Measurements from ENCODE around the gene MLXIP. TPM values are rescaled to one million over a fixed set of nuclear protein-coding genes. Genes with fewer than 3 reads are reported as not detected.

Gene MLXIP
- total and polyA plus RNA-seq, 12 donors: 11.5 to 37.9 (median 20.9) TPM

DNA sequence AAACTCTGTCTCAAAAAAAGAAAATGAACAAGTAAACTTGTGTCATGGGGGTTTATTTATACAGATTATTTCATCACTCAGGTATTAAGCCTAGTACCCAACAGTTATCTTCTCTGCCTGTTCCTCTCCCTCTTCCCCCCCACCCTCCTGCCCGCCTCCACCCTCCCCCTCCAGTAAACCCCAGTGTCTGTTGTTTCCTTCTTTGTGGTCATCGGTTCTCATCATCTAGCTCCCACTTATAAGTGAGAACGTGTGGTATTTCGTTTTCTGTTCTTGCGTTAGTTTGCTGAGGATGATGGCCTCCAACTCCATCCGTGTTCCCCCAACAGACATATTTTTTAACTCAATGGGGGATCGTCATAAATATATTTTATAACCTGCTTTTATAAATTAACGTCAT lies 83.1 kb downstream of the MLXIP start:
- Histone ChIP-seq H3K36me3 (no peaks in the 10 kb centered on the region), H3K4me3 (no peak overlapping the region), H3K27ac (no peak overlapping the region), H3K27me3 (no peaks in the 10 kb centered on the region), H3K9me3 (no peaks in the 10 kb centered on the region), H3K4me1 (no peaks in the 10 kb centered on the region)
- TF ChIP-seq, protein P1, sequence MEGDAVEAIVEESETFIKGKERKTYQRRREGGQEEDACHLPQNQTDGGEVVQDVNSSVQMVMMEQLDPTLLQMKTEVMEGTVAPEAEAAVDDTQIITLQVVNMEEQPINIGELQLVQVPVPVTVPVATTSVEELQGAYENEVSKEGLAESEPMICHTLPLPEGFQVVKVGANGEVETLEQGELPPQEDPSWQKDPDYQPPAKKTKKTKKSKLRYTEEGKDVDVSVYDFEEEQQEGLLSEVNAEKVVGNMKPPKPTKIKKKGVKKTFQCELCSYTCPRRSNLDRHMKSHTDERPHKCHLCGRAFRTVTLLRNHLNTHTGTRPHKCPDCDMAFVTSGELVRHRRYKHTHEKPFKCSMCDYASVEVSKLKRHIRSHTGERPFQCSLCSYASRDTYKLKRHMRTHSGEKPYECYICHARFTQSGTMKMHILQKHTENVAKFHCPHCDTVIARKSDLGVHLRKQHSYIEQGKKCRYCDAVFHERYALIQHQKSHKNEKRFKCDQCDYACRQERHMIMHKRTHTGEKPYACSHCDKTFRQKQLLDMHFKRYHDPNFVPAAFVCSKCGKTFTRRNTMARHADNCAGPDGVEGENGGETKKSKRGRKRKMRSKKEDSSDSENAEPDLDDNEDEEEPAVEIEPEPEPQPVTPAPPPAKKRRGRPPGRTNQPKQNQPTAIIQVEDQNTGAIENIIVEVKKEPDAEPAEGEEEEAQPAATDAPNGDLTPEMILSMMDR (IDR thresholded peaks at IDR 0.05): no peak
- intact Hi-C loops (cut with DNase I): no loop called here
- ATAC-seq (no peak), DNase-seq (no peak)
- WGBS, 2 donors: 75 to 76% methylated on average over 8 of the region's 8 CpGs

DNA sequence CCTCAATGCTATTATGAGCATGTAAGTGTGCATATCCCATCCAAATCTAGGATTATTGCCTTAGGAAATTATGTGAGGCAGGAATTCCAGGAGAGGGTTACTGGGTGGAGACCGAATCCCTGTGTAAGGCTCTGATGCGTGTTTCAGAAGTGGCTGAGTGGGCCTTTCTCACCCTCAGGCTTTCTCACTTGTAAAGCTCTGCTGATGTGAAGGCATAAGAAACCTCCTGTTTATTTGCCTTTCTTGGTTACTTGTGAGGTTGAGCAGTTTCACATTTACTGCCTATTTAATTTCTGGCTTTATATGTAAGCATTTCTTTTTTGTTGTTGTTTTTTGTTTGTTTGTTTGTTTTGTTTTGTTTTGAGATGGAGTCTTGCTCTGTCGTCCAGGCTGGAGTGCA lies 84.4 kb downstream of the MLXIP start:
- no peak overlapping the region for H3K4me3 ChIP-seq
- H3K9me3 ChIP-seq: no peaks in the 10 kb centered on the region
- TF ChIP-seq, protein P1 (IDR thresholded peaks at IDR 0.05): no peak
- intact Hi-C loops (cut with DNase I): no loop called here
- DNase-seq (no peak), ATAC-seq (no peak)
- no peak overlapping the region for H3K27ac ChIP-seq
- 81 to 82% methylated on average over 3 of the region's 3 CpGs for WGBS, 2 donors
- no peaks in the 10 kb centered on the region for H3K4me1 ChIP-seq
- H3K27me3 ChIP-seq: no peaks in the 10 kb centered on the region
- H3K36me3 ChIP-seq: no peaks in the 10 kb centered on the region

DNA sequence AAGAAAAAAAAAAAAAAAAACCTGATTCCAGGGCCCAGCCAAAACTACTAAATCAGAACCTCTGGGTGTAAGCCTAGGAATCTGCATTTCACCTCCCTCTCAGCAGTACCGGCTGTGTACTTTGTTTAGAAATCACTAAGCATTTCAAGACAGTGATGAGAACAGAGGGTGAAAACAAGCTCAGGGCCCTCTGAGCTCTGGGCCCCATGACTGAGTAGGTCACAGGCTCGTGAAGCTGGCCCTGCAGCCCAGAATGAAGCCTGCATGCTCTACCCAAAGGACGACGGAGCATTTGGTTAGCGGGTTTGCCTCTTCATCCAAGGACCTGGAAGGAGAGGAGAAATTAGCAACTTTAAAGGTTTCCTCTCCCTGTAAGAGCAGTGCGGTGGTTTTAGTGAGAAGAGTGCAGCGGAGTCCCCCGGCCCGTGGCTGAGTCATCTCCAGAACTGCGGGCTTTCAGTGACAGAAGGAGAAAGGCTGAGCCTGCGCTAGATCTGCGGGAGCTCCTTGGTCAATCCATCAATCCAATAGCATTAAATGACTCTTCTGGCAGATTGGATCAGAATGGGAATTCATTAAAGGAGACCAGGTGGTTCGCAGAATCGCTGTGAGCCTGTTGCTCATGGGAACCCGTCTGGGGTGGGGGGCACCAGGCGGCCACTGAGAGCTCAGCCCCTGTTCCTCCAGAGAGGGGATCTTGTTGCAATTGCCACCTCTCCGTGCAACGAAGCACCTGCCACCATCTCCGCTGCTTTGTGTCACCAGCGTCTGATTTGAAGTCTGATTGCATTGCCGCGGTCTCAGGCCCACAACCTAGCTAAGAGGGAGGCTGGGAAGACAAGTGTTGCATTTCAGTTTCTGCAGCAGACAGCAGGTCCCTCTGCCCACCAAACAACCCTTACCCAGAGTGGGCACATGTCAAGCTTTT lies 88.1 kb downstream of the MLXIP start:
- 82 to 83% methylated on average over 22 of the region's 22 CpGs for whole genome bisulfite sequencing, 2 donors

DNA sequence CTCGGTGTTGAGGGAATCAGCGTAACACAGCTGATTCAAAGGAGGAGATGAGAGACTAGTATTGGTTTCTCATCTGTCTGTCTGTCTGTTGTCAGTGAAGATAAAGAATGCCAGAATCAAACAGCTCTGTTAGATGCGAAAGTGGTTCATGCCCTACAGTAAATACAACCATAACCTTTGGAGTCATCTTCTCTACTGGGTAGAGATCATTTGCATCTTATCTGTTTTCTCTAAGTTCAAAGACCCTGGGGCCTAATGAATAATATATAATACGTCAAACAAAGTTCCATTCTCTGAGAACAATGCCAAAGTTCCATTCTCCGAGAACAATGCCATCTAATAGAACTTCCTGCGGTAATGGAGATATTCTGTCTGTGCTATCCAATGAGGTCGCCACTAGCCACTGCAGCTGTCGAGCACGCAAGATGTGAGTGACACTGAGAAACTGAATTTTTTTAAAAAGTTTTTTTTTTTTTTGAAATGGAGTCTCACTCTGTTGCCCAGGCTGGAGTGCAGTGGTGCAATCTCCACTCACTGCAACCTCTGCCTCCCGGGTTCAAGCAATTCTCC lies 88.9 kb downstream of the MLXIP start:
- Histone ChIP-seq H3K4me1 (no peaks in the 10 kb centered on the region), H3K36me3 (no peaks in the 10 kb centered on the region), H3K27ac (no peak overlapping the region), H3K9me3 (no peaks in the 10 kb centered on the region), H3K4me3 (no peak overlapping the region), H3K27me3 (peaks cover 0 to 9% (median 0%) of the 10 kb centered on the region in 7 donors)
- intact Hi-C loops (cut with DNase I): no loop called here
- ATAC-seq (no peak), DNase-seq (no peak)
- WGBS, 2 donors: 77 to 78% methylated on average over 10 of the region's 10 CpGs
- TF ChIP-seq, protein P1 (IDR thresholded peaks at IDR 0.05): no peak

More for the DNA sequence above, 88.1 kb downstream of the MLXIP start:
- Histone ChIP-seq H3K36me3 (no peaks in the 10 kb centered on the region), H3K27ac (no peak overlapping the region), H3K4me3 (no peak overlapping the region), H3K4me1 (no peaks in the 10 kb centered on the region), H3K27me3 (peaks cover 0 to 6% (median 0%) of the 10 kb centered on the region in 7 donors), H3K9me3 (no peaks in the 10 kb centered on the region)
- TF ChIP-seq, protein P1 (IDR thresholded peaks at IDR 0.05): no peak
- ATAC-seq (no peak), DNase-seq (no peak)
- intact Hi-C loops (cut with DNase I): no loop called here

All from heart right ventricle (tissue), 16 donors.